ENCODE measurements around the gene KRT80.

The KRT80 gene

DNA sequence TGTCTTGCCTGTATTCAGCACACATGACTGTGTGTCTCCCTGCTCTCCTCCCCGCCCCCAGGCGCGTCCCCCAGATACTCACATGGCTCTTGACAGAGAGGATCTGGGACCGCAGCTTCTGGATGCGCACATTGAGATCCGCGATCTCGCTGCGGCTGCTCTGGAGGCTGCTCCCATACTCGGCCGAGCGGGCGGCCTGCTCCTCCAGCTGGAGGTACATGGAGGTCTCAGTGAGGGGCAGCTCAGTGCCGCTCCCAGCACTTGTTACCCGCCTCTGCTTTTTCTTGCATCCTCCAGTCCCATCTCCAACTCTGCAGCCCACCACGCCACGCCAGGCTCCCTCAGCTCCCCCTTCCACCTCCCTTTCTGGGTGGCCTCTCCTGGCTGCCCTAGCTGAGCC lies 18.9 kb downstream of the KRT80 start:
- no peak for DNase-seq (ENCODE audit: low read depth in 1 of 2, low spot score in 1 of 2)
- H3K27ac ChIP-seq (replicated peaks): no peak overlapping the region
- no peak for TF ChIP-seq POLR2AphosphoS5 (IDR thresholded peaks at IDR 0.05; ENCODE audit: low read depth)
- H3K27me3 ChIP-seq (ENCODE audit: insufficient read depth, poor library complexity, severe bottlenecking): no peaks in the 10 kb centered on the region
- no peak overlapping the region for H3K4me3 ChIP-seq (replicated peaks; ENCODE audit: insufficient read depth, low read length)

DNA sequence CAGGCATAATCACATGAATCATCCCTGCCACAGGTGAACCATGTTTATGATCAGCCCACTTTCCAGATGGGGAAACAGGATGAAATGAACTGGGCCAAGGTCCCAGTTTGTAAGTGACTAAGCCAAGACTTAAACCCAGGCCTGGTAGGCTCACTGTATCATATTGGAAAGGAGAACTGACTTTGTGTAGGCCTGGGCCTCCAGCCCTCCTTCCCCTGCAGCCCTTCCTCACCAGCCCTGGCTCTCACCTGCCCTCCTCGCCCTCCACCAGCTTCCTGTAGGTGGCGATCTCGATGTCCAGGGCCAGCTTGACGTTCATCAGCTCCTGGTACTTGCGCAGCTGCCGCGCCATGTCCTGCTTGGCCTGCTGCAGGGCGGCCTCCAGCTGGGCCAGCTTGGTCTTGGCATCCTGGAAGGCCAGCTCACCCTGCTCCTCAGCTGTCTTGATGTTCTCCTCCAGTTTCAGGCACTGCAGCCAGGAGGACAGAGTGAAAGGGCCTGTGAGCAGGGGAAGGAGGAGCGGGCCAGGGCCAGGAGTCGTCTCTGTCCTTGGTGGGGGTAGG lies 19.8 kb downstream of the KRT80 start:
- H3K27me3 ChIP-seq (ENCODE audit: insufficient read depth, poor library complexity, severe bottlenecking): no peaks in the 10 kb centered on the region
- DNase-seq (ENCODE audit: low read depth in 1 of 2, low spot score in 1 of 2): peak in 1 of 2 experiments; percentile 63
- no peak overlapping the region for H3K27ac ChIP-seq (replicated peaks)
- H3K4me3 ChIP-seq (replicated peaks; ENCODE audit: insufficient read depth, low read length): no peak overlapping the region
- TF ChIP-seq, protein P1, sequence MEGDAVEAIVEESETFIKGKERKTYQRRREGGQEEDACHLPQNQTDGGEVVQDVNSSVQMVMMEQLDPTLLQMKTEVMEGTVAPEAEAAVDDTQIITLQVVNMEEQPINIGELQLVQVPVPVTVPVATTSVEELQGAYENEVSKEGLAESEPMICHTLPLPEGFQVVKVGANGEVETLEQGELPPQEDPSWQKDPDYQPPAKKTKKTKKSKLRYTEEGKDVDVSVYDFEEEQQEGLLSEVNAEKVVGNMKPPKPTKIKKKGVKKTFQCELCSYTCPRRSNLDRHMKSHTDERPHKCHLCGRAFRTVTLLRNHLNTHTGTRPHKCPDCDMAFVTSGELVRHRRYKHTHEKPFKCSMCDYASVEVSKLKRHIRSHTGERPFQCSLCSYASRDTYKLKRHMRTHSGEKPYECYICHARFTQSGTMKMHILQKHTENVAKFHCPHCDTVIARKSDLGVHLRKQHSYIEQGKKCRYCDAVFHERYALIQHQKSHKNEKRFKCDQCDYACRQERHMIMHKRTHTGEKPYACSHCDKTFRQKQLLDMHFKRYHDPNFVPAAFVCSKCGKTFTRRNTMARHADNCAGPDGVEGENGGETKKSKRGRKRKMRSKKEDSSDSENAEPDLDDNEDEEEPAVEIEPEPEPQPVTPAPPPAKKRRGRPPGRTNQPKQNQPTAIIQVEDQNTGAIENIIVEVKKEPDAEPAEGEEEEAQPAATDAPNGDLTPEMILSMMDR (IDR thresholded peaks at IDR 0.05; ENCODE audit: insufficient read depth, low read length): peak; percentile 14
- no peak for TF ChIP-seq GABPA (IDR thresholded peaks at IDR 0.05; ENCODE audit: low read depth)
- TF ChIP-seq SPI1 (IDR thresholded peaks at IDR 0.05; ENCODE audit: borderline replicate concordance, low read depth): peak; percentile 28; the same call in 1 of the 2 replicates
- TF ChIP-seq POLR2AphosphoS5 (IDR thresholded peaks at IDR 0.05; ENCODE audit: low read depth): no peak

DNA sequence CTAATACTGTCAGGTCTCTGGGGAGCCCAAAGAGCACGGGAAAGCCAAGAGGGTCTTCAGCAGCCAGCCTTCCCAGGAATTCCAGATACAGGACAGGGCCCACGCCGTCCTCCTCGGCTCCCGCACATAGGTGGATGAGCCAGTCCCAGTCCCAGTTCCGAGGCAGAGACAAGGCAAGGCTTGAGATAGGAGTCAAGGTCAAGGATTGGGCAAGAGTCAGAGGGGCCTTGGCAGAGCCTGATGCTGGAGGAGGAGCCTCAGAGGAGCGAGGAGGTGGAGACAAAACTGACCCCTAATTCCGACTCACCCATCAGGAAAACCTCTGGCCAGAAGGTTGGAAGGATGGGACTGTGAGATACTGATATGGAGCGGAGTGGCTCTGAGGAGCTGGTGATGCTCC lies 21.0 kb downstream of the KRT80 start:
- no peak overlapping the region for H3K4me3 ChIP-seq (replicated peaks; ENCODE audit: insufficient read depth, low read length)
- TF ChIP-seq SPI1 (IDR thresholded peaks at IDR 0.05; ENCODE audit: borderline replicate concordance, low read depth) (no peak), POLR2AphosphoS5 (IDR thresholded peaks at IDR 0.05; ENCODE audit: low read depth) (no peak), GABPA (IDR thresholded peaks at IDR 0.05; ENCODE audit: low read depth) (no peak)
- TF ChIP-seq, protein P1 (IDR thresholded peaks at IDR 0.05; ENCODE audit: insufficient read depth, low read length): no peak
- TF ChIP-seq, protein P2, sequence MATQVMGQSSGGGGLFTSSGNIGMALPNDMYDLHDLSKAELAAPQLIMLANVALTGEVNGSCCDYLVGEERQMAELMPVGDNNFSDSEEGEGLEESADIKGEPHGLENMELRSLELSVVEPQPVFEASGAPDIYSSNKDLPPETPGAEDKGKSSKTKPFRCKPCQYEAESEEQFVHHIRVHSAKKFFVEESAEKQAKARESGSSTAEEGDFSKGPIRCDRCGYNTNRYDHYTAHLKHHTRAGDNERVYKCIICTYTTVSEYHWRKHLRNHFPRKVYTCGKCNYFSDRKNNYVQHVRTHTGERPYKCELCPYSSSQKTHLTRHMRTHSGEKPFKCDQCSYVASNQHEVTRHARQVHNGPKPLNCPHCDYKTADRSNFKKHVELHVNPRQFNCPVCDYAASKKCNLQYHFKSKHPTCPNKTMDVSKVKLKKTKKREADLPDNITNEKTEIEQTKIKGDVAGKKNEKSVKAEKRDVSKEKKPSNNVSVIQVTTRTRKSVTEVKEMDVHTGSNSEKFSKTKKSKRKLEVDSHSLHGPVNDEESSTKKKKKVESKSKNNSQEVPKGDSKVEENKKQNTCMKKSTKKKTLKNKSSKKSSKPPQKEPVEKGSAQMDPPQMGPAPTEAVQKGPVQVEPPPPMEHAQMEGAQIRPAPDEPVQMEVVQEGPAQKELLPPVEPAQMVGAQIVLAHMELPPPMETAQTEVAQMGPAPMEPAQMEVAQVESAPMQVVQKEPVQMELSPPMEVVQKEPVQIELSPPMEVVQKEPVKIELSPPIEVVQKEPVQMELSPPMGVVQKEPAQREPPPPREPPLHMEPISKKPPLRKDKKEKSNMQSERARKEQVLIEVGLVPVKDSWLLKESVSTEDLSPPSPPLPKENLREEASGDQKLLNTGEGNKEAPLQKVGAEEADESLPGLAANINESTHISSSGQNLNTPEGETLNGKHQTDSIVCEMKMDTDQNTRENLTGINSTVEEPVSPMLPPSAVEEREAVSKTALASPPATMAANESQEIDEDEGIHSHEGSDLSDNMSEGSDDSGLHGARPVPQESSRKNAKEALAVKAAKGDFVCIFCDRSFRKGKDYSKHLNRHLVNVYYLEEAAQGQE (IDR thresholded peaks at IDR 0.05; ENCODE audit: insufficient replicate concordance, low read depth): no peak
- DNase-seq (ENCODE audit: low read depth in 1 of 2, low spot score in 1 of 2): no peak
- no peaks in the 10 kb centered on the region for H3K27me3 ChIP-seq (ENCODE audit: insufficient read depth, poor library complexity, severe bottlenecking)
- no peak overlapping the region for H3K27ac ChIP-seq (replicated peaks)

DNA sequence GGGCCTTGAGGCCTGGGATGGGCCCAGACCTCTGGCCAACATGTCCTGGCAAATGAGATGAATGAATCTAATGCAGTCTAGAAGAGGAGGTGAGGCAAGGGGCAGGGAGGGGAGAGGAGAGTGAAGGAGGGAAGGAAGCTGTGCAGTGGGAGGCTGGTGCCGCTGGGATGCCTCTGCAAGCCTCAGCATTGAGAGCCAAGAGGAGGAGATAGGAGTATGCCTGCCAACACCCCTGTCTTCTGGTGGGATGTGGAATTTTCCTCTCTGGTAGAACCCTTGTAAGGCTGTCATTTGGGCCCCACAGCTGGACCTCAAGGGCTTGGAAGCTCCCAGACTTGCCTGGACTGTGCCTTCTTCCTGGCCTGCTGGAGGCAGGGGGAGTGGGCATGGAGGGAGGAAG lies 21.9 kb downstream of the KRT80 start:
- Histone ChIP-seq H3K27ac (replicated peaks) (no peak overlapping the region), H3K4me3 (replicated peaks; ENCODE audit: insufficient read depth, low read length) (no peak overlapping the region), H3K27me3 (ENCODE audit: insufficient read depth, poor library complexity, severe bottlenecking) (no peaks in the 10 kb centered on the region)
- TF ChIP-seq, protein P2 (IDR thresholded peaks at IDR 0.05; ENCODE audit: insufficient replicate concordance, low read depth): no peak
- TF ChIP-seq SPI1 (IDR thresholded peaks at IDR 0.05; ENCODE audit: borderline replicate concordance, low read depth) (no peak), GABPA (IDR thresholded peaks at IDR 0.05; ENCODE audit: low read depth) (no peak), POLR2AphosphoS5 (IDR thresholded peaks at IDR 0.05; ENCODE audit: low read depth) (no peak)
- TF ChIP-seq, protein P1 (IDR thresholded peaks at IDR 0.05; ENCODE audit: insufficient read depth, low read length): no peak
- no peak for DNase-seq (ENCODE audit: low read depth in 1 of 2, low spot score in 1 of 2)

Data from HL-60 (cell line).